Measurements from ENCODE around the gene UCK2.

DNA sequence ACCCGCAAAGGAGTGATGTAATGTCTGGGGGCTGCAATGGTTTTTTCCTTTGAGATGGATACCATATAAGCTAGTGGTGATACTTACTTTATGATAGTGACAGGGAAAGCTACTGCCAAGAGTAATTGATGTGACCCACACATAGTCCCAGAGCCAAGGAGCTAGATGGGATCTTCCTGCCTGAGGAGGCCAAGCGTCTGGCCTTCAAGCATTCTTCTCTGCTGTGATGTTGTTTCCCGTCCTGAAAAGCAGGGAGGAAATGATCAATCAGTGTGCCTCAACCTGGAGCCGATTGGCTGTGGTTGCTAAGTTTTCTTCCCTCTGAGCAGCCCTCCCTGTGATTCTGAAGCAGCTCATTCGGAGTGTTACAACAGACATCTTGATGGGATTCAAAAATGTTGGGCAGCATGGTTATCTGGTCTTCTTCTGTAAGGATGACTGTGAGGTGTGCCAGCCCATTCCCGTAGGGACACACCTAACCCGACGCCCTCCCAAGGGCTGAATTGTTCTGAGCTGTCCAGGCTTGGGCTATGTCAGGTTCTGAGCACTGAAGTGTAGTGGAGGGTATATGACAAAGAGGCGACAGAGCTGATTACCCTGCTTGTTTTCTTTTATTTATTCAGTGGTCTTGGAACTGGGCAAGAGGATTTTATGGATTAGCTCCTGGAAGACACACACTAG, 56.7 kb downstream of the UCK2 start:
- TF ChIP-seq, protein P1, sequence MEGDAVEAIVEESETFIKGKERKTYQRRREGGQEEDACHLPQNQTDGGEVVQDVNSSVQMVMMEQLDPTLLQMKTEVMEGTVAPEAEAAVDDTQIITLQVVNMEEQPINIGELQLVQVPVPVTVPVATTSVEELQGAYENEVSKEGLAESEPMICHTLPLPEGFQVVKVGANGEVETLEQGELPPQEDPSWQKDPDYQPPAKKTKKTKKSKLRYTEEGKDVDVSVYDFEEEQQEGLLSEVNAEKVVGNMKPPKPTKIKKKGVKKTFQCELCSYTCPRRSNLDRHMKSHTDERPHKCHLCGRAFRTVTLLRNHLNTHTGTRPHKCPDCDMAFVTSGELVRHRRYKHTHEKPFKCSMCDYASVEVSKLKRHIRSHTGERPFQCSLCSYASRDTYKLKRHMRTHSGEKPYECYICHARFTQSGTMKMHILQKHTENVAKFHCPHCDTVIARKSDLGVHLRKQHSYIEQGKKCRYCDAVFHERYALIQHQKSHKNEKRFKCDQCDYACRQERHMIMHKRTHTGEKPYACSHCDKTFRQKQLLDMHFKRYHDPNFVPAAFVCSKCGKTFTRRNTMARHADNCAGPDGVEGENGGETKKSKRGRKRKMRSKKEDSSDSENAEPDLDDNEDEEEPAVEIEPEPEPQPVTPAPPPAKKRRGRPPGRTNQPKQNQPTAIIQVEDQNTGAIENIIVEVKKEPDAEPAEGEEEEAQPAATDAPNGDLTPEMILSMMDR (IDR thresholded peaks at IDR 0.05; ENCODE audit: low read depth, low read length), result no peak
- no peak for TF ChIP-seq EZH2phosphoT487 (IDR thresholded peaks at IDR 0.05; ENCODE audit: low read depth)
